ENCODE data around the gene OR5AS1.
"Not testable (repeated sequence)": the region's sequence is repeated elsewhere in the genome, so short reads cannot be mapped to it uniquely, and the experiment has no call there.

Gene OR5AS1

GRCh38 chr11:56027354-56027753, at the start of gene OR5AS1:
TSS of gene OR5AS1 (plus strand) at chr11:56027654. CDS start at chr11:56030419, 2,765 bp downstream.
- DNase-seq (ENCODE audit: extremely low read depth in 1 of 2, low read depth in 1 of 2): no peak

- DNase-seq (ENCODE audit: extremely low read depth in 1 of 2, low read depth in 1 of 2): no peak
Observed at GRCh38 chr11:55994525-55994924, 32.9 kb upstream of the OR5AS1 start, which contains the start of gene OR5F1. TSS of gene OR5F1 (minus strand) at chr11:55994625. CDS start at chr11:55994625, 0 bp downstream.

DNA sequence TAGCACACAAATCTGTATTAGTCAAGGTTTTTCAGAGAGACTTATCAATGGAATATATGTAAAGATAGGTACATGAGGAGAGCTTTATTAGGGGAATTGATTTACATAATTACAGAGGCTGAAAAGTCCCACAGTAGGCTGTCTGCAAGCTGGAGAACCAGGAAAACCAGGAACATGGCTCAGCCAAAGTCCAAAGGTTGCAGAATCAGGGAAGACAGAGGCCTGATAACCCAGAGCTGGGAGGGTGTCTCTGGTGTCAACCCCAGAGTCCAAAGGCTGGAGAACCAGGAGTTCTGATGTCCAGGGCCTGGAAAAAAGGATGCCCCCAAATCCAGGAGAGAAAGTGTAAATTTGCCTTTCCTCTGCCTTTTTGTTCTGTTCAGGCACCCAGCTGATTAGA, 16.7 kb upstream of the OR5AS1 start:
- DNase-seq (ENCODE audit: extremely low read depth in 1 of 2, low read depth in 1 of 2): no peak

GRCh38 chr11:56013805-56014204, 13.6 kb upstream of the OR5AS1 start:
- DNase-seq (ENCODE audit: extremely low read depth in 1 of 2, low read depth in 1 of 2): no peak

DNA sequence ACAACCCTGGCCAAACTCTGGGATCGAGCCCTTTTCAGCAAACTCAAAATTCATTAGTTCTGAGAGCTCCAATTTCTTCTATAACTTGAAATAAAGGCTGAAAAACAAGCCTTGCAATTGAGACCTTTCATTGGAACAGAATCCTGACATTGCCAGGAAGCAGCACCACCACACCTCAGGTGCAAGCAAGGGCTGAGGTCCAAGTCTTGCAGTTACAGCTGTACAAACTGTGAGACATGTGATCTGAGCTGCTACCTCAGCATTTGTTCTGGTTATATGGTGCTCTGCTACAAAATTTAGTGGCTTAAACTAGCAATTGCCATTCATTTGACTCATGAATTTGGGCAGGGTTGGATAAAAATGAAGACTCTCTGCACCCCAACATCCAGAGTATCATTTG, 18.1 kb downstream of the OR5AS1 start:
- DNase-seq (ENCODE audit: extremely low read depth in 1 of 2, low read depth in 1 of 2): no peak

GRCh38 chr11:56048480-56048879, 21.0 kb downstream of the OR5AS1 start:
- no peak for DNase-seq (ENCODE audit: extremely low read depth in 1 of 2, low read depth in 1 of 2)

GRCh38 chr11:56049487-56049886, 22.0 kb downstream of the OR5AS1 start:
- DNase-seq (ENCODE audit: extremely low read depth in 1 of 2, low read depth in 1 of 2): no peak

GRCh38 chr11:56056366-56056765, 28.9 kb downstream of the OR5AS1 start:
- not testable (repeated sequence) for DNase-seq (ENCODE audit: extremely low read depth in 1 of 2, low read depth in 1 of 2)

GRCh38 chr11:56057661-56058237, 30.3 kb downstream of the OR5AS1 start:
- DNase-seq (ENCODE audit: extremely low read depth in 1 of 2, low read depth in 1 of 2): not testable (repeated sequence)

DNA sequence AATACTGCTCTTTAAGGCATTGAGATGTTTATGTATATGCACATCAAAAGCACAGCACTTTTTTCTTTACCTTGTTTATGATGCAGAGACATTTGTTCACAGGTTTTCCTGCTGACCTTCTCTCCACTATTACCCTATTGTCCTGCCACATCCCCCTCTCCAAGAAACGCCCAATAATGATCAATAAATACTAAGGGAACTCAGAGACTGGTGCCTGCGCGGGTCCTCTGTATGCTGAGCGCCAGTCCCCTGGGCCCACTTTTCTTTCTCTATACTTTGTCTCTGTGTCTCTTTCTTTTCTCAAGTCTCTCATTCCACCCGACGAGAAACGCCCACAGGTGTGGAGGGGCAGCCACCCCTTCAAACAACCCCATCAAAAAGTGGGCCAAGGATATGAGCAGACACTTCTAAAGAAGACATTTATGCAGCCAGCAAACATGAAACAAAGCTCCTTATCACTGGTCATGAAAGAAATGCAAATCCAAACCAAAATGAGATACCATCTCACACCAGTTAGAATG, 30.9 kb downstream of the OR5AS1 start:
- not testable (repeated sequence) for DNase-seq (ENCODE audit: extremely low read depth in 1 of 2, low read depth in 1 of 2)

DNA sequence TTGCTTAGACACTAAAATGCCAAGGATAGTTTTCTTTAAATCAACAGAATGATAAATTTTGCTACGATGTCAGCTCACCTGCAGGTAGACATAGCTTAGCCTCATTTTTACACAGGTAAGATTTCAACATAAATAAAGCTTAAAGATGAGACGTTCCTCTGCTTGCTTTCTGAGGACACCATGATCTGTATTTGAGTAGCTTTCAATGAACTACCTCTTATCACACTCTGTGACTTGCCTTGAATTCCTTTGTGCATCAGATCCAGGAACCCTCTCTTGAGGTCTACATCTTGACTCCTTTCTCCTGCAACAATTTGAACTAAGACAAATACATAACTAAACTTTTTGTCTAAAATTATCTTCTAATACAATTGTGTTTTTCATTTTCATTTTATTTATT, 39.5 kb downstream of the OR5AS1 start:
- no peak for DNase-seq (ENCODE audit: extremely low read depth in 1 of 2, low read depth in 1 of 2)
